ENCODE results near the gene MORC4.

The MORC4 gene

DNA sequence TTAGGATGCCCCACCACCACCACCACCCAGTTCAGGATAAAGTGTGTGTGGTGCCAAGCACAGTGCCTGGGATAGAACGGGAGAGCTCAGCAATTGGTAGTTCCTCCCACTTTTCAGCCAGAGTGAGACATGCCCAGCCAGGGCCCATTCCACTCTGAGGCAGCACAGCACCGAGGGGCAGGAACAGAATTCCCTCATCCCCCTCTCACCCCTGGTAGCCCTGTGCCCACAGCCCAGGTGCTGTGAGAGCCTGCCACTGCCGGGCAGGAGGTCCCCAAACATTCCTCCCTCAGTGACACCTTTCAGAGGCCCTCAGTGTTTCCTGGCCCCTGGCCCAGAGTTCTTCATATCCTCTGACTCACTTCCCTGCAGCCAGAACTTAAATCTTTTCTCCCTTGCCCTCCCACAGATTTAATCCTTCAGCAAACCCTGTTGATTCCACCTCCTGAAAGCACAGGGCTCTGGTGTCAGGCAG is 105.0 kb downstream of the MORC4 start:
- H3K27ac ChIP-seq = no peak overlapping the region
- H3K27me3 ChIP-seq = peaks cover 5% of the 10 kb centered on the region
- H3K36me3 ChIP-seq = no peaks in the 10 kb centered on the region
- H3K9me3 ChIP-seq = no peaks in the 10 kb centered on the region
- TF ChIP-seq, protein P1, sequence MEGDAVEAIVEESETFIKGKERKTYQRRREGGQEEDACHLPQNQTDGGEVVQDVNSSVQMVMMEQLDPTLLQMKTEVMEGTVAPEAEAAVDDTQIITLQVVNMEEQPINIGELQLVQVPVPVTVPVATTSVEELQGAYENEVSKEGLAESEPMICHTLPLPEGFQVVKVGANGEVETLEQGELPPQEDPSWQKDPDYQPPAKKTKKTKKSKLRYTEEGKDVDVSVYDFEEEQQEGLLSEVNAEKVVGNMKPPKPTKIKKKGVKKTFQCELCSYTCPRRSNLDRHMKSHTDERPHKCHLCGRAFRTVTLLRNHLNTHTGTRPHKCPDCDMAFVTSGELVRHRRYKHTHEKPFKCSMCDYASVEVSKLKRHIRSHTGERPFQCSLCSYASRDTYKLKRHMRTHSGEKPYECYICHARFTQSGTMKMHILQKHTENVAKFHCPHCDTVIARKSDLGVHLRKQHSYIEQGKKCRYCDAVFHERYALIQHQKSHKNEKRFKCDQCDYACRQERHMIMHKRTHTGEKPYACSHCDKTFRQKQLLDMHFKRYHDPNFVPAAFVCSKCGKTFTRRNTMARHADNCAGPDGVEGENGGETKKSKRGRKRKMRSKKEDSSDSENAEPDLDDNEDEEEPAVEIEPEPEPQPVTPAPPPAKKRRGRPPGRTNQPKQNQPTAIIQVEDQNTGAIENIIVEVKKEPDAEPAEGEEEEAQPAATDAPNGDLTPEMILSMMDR (IDR thresholded peaks at IDR 0.05) = no peak
- H3K4me1 ChIP-seq (ENCODE audit: control insufficient read depth in 1 of 2, insufficient read depth in 1 of 2, low read depth in 1 of 2, low read length in 1 of 2) = no peaks in the 10 kb centered on the region
- no peak overlapping the region for H3K4me3 ChIP-seq (ENCODE audit: low read depth in 1 of 2, low read length in 1 of 2)

DNA sequence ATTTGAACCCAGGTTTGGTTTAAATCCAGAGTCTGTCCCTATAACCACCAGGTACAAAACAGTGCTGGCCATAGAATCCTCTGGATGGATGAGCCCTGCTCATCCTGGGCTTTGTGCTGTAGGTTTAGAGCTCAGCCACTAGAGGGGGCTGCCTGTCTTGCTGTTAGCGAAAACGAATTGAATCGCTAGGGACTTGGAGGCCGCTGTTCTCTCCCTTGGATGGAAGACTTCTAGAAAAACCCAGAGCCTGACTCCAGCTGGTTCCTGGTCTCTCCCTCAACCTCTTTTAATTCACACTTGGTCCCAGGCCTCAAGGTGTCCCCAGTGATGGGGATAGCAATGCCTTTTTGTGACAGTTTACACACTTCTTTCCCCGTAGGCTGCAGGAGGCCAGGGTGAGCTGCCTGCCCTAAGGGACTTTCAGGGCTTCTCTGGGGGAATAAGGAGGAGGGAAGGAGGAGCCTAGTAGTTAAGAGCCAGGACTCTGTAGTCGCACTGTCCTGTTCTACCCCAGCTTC is 105.6 kb downstream of the MORC4 start:
- TF ChIP-seq, protein P1 (IDR thresholded peaks at IDR 0.05) = peak; percentile 18
- H3K36me3 ChIP-seq = no peaks in the 10 kb centered on the region
- no peaks in the 10 kb centered on the region for H3K9me3 ChIP-seq
- peaks cover 5% of the 10 kb centered on the region for H3K27me3 ChIP-seq
- H3K4me3 ChIP-seq (ENCODE audit: low read depth in 1 of 2, low read length in 1 of 2) = no peak overlapping the region
- no peak overlapping the region for H3K27ac ChIP-seq
- H3K4me1 ChIP-seq (ENCODE audit: control insufficient read depth in 1 of 2, insufficient read depth in 1 of 2, low read depth in 1 of 2, low read length in 1 of 2) = no peaks in the 10 kb centered on the region

GRCh38 chrX:106891762-106892460 is 108.1 kb downstream of the MORC4 start:
- no peaks in the 10 kb centered on the region for H3K4me1 ChIP-seq (ENCODE audit: control insufficient read depth in 1 of 2, insufficient read depth in 1 of 2, low read depth in 1 of 2, low read length in 1 of 2)
- H3K36me3 ChIP-seq = no peaks in the 10 kb centered on the region
- no peak overlapping the region for H3K4me3 ChIP-seq (ENCODE audit: low read depth in 1 of 2, low read length in 1 of 2)
- H3K27ac ChIP-seq = no peak overlapping the region
- no peaks in the 10 kb centered on the region for H3K9me3 ChIP-seq
- peaks cover 5% of the 10 kb centered on the region for H3K27me3 ChIP-seq
- TF ChIP-seq, protein P1 (IDR thresholded peaks at IDR 0.05) = no peak
